Stimulated activated CD8-positive, alpha-beta memory T cell treated with anti-CD3 and anti-CD28 coated beads, Interleukin-4, amount 100 ng/mL, for 1 hour (primary cell): ENCODE measurements around the gene SCT.

ENCODE experiments used
- DNase-seq, 2 donors: peaks; one replicate each; pipeline ENCODE4 v3.0.0-alpha.2; 2020; ENCODE audit warnings: low read depth in 2 of 2, low spot score in 1 of 2

SCT gene

DNA sequence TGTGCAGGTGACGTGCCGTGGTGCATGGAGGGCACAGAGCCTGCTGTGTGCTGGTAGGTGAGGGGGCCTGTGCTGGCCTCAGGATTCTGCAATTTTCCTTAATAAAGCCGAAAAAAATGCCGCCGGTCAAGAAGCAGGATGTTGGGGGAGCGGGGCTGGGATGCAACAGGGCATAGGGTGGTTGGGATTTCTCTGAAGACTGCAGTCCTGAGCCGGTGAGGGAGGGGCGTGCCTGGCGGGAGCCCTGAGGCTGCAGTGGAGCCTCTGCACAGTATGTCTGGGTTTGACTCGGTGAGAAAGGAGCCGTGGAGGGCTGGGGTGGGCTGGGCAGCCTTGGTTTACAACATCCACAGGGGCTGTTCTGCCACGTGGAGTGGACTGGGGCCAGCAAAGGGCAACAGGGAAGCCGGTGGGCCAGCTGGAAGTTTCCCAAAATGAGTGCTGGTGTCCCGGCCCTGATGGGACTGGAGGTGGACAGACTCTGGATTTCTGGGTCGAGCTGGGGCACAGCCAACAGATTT is 3.6 kb downstream of the SCT start:
- no peak for DNase-seq

GRCh38 chr11:621838-622237 is 5.1 kb downstream of the SCT start:
- no peak for DNase-seq

- DNase-seq, result no peak
Measured at GRCh38 chr11:620935-621814, 5.8 kb downstream of the SCT start.

- no peak for DNase-seq
Measured at GRCh38 chr11:620201-620600, 6.8 kb downstream of the SCT start.

DNA sequence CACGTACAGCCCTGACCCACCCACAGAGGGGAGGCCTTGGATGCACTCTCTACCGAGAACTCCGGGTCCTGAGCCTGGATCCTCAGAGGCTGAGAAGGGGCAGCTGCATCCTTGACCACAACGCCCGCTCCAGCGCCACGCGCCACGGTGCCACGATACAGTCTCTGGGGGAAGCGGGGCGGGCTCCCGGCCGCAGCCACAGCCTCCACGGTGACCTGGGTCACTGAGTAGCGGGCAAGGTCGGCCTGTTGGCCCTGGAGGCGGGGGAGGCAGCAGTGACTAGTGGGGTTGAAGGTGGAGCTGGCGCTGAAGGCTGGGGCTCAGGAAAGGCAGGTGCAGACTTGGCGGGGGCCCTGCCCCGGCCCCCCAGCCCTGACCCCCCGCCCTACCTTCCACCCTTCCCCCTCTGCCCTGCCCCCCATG is 7.3 kb downstream of the SCT start:
- DNase-seq, result no peak

DNA sequence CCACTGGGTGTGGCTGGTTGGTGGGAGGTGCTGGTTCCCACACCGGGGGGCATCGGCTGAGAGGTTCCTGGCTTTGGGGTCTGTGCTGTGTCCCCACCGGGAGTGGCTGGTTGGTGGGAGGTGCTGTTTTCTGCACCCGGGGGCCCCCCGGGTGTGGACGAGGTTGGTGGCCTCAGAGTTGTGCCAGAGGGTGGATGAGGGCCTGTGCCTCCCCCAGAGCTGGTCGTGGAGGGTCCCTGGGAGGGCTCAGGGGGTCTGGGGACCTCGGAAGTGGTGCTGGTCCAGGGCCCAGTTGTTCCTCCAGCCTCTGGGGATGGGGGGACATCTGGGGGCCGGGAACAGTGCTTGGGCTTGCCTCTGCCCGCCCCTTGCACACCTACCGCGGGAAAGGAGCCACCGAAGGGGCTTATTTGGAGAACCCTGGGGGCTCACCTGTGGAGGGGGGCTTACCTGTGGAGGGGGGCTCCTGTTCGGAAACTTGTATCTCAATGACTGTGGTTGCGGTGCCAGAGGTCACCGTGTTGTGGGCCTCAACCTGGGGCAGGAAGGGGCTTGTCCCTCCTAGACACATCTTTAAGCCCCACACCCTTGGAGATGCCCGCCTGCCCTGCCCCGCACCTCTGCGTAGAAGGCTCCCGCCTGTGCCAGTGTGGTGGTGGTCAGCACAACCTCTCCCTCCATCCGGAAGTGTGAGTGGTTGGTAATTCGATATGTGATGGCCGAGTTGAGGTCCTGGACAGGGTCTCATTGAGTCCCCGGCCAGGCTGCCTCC is 7.9 kb downstream of the SCT start:
- no peak for DNase-seq

GRCh38 chr11:617912-618682 is 8.9 kb downstream of the SCT start:
- DNase-seq, result no peak

- no peak for DNase-seq
Measured at GRCh38 chr11:617199-617911, 9.6 kb downstream of the SCT start.

- DNase-seq, result no peak
Measured at GRCh38 chr11:616320-617198, 10.4 kb downstream of the SCT start.

DNA sequence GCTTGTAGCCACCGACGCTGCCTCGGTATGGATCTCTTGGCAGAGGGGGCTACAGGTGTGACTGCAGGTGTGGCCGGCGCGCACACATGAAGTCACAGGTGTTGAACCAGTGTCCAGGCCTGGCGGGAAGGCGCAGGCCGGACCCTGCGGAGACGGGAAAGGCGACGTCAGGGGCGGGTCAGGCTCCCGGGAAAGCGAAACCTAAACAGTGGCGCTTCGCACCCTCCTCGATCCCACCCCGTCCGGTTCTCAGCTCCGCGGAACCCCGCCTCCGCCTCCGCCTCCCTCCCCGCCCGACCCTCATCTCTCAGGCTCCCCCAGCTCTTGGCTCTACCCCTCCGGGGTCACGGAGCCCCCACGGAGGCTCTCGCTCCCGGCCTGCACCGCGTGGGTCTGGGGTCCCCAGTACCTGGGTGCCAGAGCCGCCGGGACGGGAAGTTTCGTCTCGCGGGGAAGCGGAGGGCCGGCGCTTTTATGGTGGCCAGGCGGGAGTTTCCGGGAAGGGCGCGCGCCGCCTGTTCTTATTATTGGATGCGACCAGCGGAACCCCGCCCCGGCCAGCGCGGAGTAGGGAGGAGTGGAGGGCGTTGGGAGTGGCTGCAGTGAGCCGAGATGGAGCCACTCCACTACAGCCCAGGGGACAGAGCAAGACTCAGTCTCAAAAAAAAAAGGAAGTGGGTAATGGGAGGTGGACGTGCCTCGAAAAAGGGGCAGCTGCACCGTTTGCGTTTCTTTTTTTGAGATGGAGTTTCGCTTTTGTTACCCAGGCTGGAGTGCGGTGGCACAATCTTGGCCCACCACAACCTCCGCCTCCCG is 11.3 kb downstream of the SCT start, which contains the start of gene IRF7:
Gene IRF7, minus strand, starts transcription at position 447 of the 816 bp plus-strand sequence. CDS start 586 bp downstream, outside the sequence.
- peak; percentile 82 to 85 for DNase-seq

DNA sequence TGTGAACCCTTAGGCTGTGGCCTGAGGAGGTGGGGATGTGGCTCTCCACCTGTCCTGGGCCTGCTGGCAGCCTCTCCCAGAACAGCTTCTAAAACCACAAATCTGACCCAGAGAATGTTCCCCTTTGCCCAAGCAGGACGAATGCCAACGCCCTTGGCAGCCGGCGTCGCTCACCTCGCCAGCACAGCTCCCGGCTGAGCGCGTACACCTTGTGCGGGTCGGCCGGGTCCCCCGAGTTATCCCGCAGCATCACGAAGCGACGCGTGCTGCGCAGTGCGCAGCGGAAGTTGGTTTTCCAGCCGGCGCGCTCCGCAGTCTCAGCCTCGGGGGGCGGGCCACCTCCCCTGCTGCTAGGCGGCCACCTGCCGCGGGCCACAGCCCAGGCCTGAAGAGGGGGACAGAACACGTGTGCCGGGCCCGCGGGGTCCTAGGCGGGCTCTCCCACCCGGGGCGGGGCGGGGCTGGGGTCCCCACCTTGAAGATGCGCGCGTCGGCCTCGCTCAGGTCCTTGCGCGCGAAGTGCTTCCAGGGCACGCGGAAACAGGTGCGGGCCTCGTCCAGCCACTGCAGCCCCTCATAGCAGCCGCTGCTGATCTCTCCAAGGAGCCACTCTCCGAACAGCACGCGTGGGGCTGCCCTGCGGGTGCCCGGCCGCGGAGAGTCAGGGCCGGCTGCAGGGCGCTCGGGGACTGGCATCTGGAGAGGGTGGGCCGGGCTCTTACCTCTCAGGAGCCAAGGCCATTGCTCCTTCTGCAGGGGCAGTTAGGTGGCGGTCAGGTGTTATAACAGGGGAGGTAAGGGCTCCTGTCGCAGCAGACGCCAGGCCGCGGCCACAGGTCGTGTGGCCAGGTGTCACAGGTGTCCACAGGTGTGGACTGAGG is 12.1 kb downstream of the SCT start:
- DNase-seq, result no peak

- DNase-seq, result no peak
Measured at GRCh38 chr11:614021-614622, 12.9 kb downstream of the SCT start.

- DNase-seq, result peak; percentile 63 to 65
Measured at GRCh38 chr11:613369-613968, 13.5 kb downstream of the SCT start.

DNA sequence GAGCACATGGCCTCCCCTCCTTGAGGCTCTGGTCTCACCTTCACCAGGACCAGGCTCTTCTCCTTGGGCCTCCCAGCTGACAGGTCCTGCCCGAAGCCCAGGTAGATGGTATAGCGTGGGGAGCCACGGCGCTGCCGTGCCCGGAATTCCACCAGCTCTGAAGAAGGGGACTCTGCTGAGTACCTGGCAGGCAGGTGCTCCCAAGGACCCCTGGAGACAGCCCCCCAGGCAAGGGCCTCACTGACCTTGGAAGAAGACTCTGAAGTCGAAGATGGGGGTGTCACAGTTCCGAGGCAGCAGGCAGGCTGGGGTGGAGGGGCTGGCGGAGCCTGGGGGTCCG is 14.1 kb downstream of the SCT start:
- no peak for DNase-seq

DNA sequence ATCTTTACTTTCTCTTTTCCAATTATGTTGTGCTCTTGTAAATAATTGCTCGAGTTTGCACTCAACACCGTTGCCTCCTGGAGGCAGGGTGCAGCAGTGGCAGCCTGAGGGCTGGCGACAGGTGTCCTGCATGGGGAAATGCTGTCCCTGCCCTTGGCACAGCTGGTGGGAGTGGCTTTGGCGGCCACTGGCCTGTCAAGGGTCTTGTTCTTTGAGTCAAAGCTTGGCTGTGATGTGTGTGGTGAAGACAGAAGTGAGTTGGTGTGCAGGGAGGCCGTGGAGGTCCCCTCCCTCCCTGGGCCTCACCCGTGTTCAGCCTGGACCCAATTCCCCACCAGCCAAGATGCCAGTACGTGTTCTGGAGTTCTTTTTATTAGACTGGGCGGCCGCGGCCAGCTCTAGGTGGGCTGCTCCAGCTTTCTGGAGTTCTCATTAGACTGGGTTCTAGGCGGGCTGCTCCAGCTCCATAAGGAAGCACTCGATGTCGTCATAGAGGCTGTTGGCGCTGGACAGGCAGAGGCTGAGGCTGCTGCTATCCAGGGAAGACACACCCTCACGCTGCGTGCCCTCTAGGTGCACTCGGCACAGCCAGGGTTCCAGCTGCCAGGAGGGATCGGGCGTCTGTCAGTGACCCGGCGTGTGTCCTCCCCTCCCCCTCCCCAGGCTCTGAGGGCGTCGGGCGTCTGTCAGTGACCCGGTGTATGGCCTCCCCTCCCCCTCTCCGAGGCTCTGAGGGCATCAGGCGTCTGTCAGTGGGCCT is 14.6 kb downstream of the SCT start:
- no peak for DNase-seq
